NCI-H128 (cell line): ENCODE data around the gene RFWD3.

Experiments
- DNase-seq: peaks from one replicate; lab custom pipeline; 2025; ENCODE audit not compliant: unreplicated experiment; lab: John Stamatoyannopoulos, UW

RFWD3 gene

GRCh38 chr16:74583926-74584666 lies 82.6 kb downstream of the RFWD3 start:
- no peak for DNase-seq

GRCh38 chr16:74582970-74583369 lies 83.7 kb downstream of the RFWD3 start:
- DNase-seq: no peak

GRCh38 chr16:74580833-74581232 lies 85.8 kb downstream of the RFWD3 start:
- DNase-seq: no peak

GRCh38 chr16:74578838-74579237 lies 87.8 kb downstream of the RFWD3 start:
- no peak for DNase-seq

DNA sequence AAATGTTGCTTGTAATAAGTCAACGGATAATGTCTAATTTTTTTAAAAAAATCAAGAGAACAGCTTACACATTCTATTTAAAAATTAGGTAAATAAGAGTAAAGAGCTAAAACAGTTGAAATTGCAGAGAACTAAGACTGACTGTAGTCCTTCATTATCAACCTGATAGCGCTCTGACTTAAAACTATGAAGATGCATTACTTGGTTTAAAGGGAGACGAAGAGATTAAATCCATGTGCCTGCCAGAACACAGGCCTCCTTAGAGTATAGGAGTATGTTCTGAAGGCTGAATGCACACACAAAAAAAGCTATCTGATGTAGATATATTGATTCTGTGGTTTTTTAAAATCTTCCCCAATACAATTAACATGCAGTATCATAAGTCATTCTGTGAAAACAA lies 88.2 kb downstream of the RFWD3 start:
- no peak for DNase-seq

DNA sequence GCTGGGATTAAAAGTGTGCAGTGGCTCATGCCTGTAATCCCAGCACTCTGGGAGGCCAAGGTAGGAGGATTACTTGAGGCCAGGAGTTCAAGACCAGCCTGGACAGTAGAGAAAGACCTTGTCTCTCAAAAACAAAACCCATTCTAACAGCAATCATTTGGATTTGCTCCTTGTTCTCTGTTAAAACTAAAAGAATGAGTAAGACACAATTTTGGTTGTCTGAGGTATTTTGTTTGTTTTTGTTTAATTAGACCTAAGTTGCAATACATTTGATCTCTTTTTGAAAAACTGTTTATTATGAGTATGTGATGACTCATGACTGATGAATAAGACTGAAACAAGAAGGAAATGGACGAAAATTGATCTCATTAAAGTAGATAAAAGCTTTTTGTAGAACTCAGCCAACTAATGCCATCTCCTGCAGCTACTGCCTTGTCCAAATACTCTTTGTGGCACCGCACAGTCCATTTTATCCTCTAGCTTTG lies 88.8 kb downstream of the RFWD3 start:
- no peak for DNase-seq

DNA sequence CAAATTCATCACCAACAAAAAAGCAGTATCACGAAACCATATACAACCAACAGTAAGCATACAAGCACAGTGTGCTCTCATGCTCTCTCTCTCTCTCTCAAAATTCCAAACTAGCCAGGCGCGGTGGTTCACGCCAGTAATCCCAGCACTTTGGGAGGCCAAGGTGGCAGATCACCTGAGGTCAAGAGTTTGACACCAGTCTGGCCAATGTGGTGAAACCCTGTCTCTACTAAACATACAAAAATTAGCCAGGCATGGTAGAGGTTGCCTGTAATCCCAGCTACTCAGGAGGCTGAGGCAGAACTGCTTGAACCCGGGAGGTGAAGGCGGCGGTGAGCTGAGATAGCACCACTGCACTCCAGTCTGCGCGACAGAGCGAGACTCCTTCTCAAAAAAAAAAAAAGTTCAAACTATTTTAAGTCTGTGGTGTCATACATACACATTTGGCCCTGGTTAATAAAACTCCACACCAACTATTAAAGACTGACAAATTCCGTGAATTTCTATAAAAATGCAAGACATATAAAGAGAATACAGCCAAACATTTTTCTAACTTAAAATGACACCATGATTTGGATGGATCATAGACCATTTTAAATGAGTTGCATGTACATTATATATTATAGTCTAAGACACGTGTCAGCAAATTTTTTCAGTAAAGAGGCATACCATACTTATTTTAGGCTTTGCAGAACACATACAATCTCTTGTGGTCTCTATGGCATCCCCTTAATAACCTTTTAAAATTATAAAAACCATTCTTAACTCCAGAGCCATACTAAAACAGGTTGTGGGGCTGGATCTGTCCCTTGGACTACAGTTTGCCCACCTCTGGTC lies 90.7 kb downstream of the RFWD3 start:
- DNase-seq: no peak

DNA sequence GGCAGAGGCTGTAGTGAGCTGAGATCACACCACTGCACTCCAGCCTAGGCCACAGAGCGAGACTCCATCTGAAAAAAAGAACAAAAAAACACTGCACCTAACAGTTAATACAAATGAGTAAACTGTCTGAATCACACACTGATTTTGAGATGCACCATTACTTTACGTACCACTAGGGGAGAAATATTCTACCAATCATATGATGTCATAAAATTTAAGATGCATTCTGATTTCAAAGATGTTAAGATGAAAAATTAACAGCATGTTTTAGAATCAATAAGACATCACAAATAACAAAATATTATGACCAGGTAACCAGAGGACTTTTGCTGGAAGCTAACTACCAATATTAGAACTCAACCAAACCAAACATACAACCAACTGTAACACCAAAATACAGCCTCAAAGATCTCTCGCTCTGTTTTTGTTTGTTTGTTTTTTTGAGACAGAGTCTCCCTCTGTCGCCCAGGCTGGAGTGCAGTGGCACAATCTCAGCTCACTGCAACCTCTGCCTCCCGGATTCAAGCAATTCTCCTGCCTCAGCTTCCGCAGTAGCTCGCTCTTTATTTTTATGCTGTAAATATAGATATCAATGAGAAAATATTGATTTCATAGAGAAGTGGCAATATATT lies 91.4 kb downstream of the RFWD3 start:
- DNase-seq: no peak

DNA sequence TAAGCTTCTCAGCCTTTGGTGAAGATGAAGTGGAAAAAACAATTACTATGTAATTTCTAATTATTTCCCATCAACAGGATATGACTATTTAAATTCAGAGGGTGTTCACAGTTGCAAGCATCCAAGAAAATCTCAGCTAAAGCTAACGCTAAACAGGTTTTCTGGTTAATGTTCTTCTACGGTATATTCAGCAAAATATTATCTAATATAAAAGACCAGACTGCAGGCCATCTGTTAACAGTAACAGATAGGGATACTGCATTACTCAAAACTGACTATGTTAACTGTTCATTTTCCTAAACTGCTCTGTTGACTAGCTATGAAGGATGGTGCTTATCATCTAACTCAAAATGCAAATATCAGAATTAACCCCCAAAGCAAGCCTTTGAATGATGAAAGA lies 92.5 kb downstream of the RFWD3 start:
- no peak for DNase-seq

DNA sequence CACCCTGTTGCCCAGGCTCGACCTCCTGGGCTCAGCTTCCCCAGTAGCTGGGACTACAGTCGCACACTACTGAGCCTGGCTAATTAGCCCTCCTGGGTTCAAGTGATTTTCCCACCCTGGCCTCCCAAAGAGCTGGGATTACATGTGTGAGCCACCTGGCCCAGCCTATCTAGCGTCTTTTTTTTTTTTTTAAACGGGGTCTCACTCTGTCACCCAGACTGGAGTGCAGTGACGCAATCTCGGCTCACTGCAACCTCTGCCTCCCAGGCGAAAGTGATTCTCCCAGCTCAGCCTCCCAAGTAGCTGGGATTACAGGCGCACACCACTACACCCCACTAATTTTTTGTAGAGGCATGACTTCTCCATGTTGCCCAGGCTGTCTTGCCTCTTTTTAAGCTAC lies 93.1 kb downstream of the RFWD3 start:
- no peak for DNase-seq
